Psoas muscle (tissue), 8 donors: Measurements from ENCODE around the gene GPC6. TPM values are rescaled to one million over a fixed set of nuclear protein-coding genes. Genes with fewer than 3 reads are reported as not detected.

Source experiments
- ATAC-seq, 4 donors: fragments of 200-7000 bp; cut with Tn5 transposase; one replicate each; pipeline ENCODE4 v1.9.1; 2020; ENCODE audit warnings: moderate library complexity in 3 of 4, mild to moderate bottlenecking in 2 of 4
- DNase-seq, 2 donors: peaks; one replicate each; pipeline ENCODE4 v3.0.0-alpha.2; 2020
- H3K27ac ChIP-seq: fragments of 200-600 bp; one replicate; pipeline ENCODE4 v1.8.0; 2022
- H3K27me3 ChIP-seq, 3 donors: fragments of 200-600 bp in 1 of 3; one replicate each; pipeline versions ENCODE4 v1.6.1 to v1.8.0; 2013 to 2022; ENCODE audit warnings: low read length in 2 of 3, mild to moderate bottlenecking in 2 of 3, moderate library complexity in 1 of 3; ENCODE audit not compliant: insufficient read depth in 3 of 3
- H3K36me3 ChIP-seq, 2 donors: fragments of 200-600 bp in 1 of 2; one replicate each; pipeline versions ENCODE4 v1.6.1 to v1.8.0; 2013 to 2022; ENCODE audit warnings: low read depth in 1 of 2, mild to moderate bottlenecking in 1 of 2, moderate library complexity in 1 of 2; ENCODE audit not compliant: insufficient read depth in 1 of 2
- H3K4me1 ChIP-seq: fragments of 200-600 bp; one replicate; pipeline ENCODE4 v1.8.0; 2022
- H3K4me3 ChIP-seq: fragments of 200-600 bp; one replicate; pipeline ENCODE4 v1.8.0; 2022; ENCODE audit warnings: mild to moderate bottlenecking
- H3K9me3 ChIP-seq: fragments of 200-600 bp; one replicate; pipeline ENCODE4 v1.8.0; 2022
- WGBS, 3 donors: extraction: QIAGEN DNeasy Blood & Tissue Kit; methylation state at CpG; one replicate each; pipeline versions ENCODE4 v1.1.6 to v1.1.7; 2013; 5-methylcytosine and 5-hydroxymethylcytosine counted together
- intact Hi-C, 2 donors: fragments of 100-400 bp; cut with DNase I; formaldehyde crosslinking; loops; one replicate each; pipeline versions ENCODE4 v1.11.0 to v1.14.2; 2022
- polyA plus RNA-seq, 3 donors: library from polyadenylated mRNA; stranded (reverse); fragments of 200-250 nt; gene quantifications; one replicate each; pipeline ENCODE4 v1.2.3, GENCODE V29; 2013
- total RNA-seq, 4 donors: library from RNA; stranded (reverse); fragmentation: NEBNext Ultra II Directional in 2 of 4; extraction: Animal tissue kit (Norgen Biotek cat#: 25700) in 2 of 4; gene quantifications; one replicate each; pipeline versions ENCODE4 v1.2.1 to v1.2.4, GENCODE V29; 2021 to 2023
- TF ChIP-seq, protein P1 (sequence below): fragments of 200-600 bp; IDR thresholded peaks from one replicate; pipeline ENCODE4 v1.8.0; 2022; ENCODE audit warnings: antibody characterized with exemption
- donor health status: healthy with polysubstance abuse.
- donor health status: DM: no; HTN: no; CAD: no; lungs with moderate emphysema.
- donor health status: Bipolar disorder and iron deficiency.
- donor health status: healthy.
- donor health status: DM: yes; HTN: yes; CAD: no.
- donor health status: DM: no; HTN: no; CAD: no.
- donor health status: DM: no; HTN: no; CAD: no.
- donor health status: DM: yes; HTN: yes; CAD: no.

Gene GPC6
- total and polyA plus RNA-seq, 7 donors: 0.07 to 3.7 (median 0.57) TPM

GRCh38 chr13:93729383-93729782 is 502.8 kb downstream of the GPC6 start:
- no peaks in the 10 kb centered on the region for H3K9me3 ChIP-seq
- WGBS, 3 donors: 89 to 94% (median 94%) methylated on average over 2 of the region's 2 CpGs
- no peaks in the 10 kb centered on the region for H3K36me3 ChIP-seq
- ATAC-seq (no peak), DNase-seq (no peak)
- H3K4me3 ChIP-seq: no peak overlapping the region
- no peak overlapping the region for H3K27ac ChIP-seq
- no peaks in the 10 kb centered on the region for H3K27me3 ChIP-seq
- TF ChIP-seq, protein P1, sequence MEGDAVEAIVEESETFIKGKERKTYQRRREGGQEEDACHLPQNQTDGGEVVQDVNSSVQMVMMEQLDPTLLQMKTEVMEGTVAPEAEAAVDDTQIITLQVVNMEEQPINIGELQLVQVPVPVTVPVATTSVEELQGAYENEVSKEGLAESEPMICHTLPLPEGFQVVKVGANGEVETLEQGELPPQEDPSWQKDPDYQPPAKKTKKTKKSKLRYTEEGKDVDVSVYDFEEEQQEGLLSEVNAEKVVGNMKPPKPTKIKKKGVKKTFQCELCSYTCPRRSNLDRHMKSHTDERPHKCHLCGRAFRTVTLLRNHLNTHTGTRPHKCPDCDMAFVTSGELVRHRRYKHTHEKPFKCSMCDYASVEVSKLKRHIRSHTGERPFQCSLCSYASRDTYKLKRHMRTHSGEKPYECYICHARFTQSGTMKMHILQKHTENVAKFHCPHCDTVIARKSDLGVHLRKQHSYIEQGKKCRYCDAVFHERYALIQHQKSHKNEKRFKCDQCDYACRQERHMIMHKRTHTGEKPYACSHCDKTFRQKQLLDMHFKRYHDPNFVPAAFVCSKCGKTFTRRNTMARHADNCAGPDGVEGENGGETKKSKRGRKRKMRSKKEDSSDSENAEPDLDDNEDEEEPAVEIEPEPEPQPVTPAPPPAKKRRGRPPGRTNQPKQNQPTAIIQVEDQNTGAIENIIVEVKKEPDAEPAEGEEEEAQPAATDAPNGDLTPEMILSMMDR: no peak
- H3K4me1 ChIP-seq: no peaks in the 10 kb centered on the region
- intact Hi-C loops: no loop called here

- Histone ChIP-seq H3K4me3 (no peak overlapping the region), H3K27me3 (no peaks in the 10 kb centered on the region), H3K4me1 (no peaks in the 10 kb centered on the region), H3K36me3 (no peaks in the 10 kb centered on the region), H3K27ac (no peak overlapping the region), H3K9me3 (no peaks in the 10 kb centered on the region)
- intact Hi-C loops: no loop called here
- TF ChIP-seq, protein P1: no peak
- WGBS, 3 donors: 91 to 92% (median 91%) methylated on average over 3 of the region's 3 CpGs
- ATAC-seq (no peak), DNase-seq (no peak)
These were observed 504.2 kb downstream of the GPC6 start for GRCh38 chr13:93730780-93731179.

- intact Hi-C loops: no loop called here
- WGBS, 3 donors: 71 to 87% (median 86%) methylated on average over 2 of the region's 2 CpGs
- Histone ChIP-seq H3K4me3 (no peak overlapping the region), H3K36me3 (no peaks in the 10 kb centered on the region), H3K9me3 (no peaks in the 10 kb centered on the region), H3K27ac (no peak overlapping the region), H3K4me1 (no peaks in the 10 kb centered on the region), H3K27me3 (no peaks in the 10 kb centered on the region)
- ATAC-seq: no peak
- TF ChIP-seq, protein P1: no peak
- DNase-seq: no peak
These were observed 505.6 kb downstream of the GPC6 start for GRCh38 chr13:93732186-93732585.

DNA sequence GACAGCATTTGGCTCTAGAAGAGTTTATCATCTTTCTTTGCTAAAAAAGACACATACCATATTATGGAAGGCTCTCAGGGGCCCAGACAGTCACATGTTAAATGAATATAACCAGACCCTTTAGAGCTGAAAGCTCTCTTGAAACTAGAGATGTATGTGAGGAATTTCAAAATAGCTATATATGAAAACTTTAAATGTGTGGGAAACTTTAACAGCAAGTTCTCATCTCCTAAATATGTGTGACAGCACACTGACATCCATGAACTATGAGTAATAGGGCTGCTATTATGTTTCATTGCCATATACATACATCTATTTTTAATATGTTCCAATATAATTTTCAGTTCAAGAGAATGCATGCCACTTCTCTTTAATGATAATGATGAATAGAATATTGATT is 509.5 kb downstream of the GPC6 start:
- Histone ChIP-seq H3K4me3 (no peak overlapping the region), H3K27me3 (no peaks in the 10 kb centered on the region), H3K27ac (no peak overlapping the region), H3K36me3 (no peaks in the 10 kb centered on the region), H3K9me3 (no peaks in the 10 kb centered on the region), H3K4me1 (no peaks in the 10 kb centered on the region)
- TF ChIP-seq, protein P1: no peak
- ATAC-seq (no peak), DNase-seq (no peak)
- intact Hi-C loops: no loop called here

DNA sequence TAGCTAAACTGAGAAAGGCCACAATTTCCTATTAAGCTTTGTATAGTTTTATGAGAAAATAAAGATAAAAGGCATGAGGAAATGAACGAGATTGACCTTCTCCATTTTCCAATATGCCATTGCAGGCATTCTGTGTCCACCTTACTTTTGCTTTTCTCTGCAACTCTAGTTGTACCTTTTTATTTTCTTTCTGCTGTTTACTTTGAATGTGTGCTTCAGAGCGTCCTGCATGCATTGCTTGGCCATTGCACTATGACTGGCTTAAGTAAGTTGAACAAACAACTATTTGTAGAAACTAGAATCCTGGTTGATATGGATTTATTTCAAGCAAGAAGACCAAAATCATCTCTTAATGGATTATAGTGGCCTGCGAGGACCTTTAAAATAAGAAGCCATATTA is 510.3 kb downstream of the GPC6 start:
- WGBS, 3 donors: 84 to 88% (median 88%) methylated on average over 3 of the region's 3 CpGs
- H3K27ac ChIP-seq: no peak overlapping the region
- intact Hi-C loops: no loop called here
- H3K4me1 ChIP-seq: no peaks in the 10 kb centered on the region
- no peaks in the 10 kb centered on the region for H3K36me3 ChIP-seq
- H3K4me3 ChIP-seq: no peak overlapping the region
- DNase-seq (no peak), ATAC-seq (no peak)
- H3K27me3 ChIP-seq: no peaks in the 10 kb centered on the region
- H3K9me3 ChIP-seq: no peaks in the 10 kb centered on the region
- TF ChIP-seq, protein P1: no peak
